Smooth muscle cell of the brain vasculature (primary cell): Measurements from ENCODE around the gene IZUMO1.
"Not testable (repeated sequence)": the region's sequence is repeated elsewhere in the genome, so short reads cannot be mapped to it uniquely, and the experiment has no call there.

Experiments
- DNase-seq: peaks from one replicate; pipeline ENCODE4 v3.0.0-alpha.2; 2012; ENCODE audit warnings: low read depth, low spot score

The IZUMO1 gene

DNA sequence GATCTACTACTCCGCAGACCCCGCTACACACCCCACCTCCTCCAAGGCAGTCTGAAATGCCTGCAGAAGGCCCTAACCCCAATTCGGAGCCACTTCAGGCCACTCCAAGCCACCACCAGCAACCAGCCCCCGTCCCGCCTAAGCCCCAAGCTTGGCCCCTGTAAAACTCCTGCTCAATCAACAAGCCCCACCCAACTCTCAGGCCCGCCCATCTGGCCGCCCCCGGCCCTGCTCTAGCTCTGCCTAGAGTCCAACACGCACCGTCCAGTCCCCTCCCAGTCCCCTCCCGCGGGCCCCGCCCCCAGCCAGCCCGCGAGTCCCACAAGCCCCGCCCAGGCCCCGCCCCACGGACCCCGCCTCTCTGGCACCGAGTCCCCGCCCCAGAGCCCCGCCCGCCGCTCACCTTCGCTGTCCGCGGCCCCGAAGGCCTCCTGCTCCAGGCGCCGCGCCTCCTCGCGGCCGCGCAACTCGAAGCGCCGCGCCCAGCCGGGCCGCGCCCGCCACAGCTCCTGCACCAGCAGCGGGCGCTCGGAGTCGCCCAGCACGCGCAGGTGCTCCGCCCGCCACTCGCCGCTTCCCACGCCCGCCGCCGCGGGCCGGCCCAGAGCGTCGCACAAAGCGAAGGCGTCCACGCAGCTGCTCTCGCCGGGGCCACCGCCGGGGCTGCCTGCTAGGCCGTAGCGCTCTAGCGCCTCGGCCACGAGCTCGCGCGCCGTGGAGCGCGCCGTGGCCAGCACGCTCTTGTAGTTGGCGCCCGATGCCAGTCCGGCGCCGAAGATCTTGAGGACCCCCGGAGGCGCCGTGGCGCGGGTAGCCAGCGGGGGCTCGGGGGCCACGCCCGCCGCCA, 7.9 kb downstream of the IZUMO1 start:
- peak; percentile 49 for DNase-seq

DNA sequence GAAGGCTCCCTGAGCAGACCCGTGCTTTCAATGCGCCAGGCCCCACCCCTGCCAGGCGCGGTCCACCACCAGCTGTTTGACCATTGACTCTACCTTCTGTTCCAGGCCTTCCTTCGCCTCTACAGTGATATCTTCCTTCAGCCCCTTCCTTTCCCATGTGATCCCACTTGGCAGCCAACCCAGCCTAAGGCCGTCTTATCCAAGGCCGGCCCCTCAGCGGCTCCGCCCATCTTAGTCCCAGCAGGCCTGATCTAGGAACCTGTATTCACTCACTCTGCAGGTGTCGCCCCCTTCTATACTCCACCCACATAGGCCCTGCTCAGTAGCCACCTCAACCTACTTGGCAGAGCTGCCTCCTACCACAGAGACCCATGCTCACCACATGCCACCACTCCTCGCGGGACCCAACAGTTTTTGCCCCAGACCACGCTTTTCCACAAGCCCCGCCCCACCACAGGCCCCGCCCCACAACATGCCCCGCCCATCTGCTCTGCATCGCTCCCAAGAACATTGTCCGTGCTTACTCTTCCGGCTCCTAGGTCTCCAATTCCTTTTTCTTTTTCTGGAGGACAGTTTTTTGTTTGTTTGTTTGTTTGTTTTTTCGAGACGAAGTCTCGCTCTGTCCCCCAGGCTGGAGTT, 9.2 kb downstream of the IZUMO1 start:
- no peak for DNase-seq

DNA sequence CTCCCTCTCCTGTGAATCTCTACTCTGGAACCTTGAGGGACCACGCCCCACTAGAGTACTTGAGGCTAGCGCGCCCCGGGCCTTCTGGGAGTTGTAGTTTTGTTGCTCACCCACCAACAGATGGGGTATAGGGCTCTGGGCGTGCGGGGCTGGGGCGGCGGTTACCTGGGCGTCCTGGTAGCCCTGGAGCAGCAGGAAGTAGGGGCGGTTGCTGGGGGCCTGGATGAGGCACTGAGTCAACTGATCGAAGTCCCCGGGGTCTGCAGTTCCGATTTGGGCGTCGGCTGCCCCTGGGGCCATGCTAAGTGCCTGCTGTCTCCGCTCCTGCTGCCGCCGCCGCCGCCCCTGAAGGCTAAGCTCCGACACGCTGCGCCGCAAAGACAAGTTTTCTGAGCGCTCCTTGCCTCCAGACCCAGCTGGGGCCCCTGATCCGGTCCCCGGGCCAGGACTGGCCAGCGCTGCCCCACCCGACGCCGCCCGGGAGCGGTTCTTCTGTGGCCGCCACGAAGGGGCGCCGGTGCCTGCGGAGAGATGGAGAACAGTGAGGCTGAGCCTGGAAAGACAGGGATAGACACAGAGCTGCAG, 11.6 kb downstream of the IZUMO1 start:
- no peak for DNase-seq

DNA sequence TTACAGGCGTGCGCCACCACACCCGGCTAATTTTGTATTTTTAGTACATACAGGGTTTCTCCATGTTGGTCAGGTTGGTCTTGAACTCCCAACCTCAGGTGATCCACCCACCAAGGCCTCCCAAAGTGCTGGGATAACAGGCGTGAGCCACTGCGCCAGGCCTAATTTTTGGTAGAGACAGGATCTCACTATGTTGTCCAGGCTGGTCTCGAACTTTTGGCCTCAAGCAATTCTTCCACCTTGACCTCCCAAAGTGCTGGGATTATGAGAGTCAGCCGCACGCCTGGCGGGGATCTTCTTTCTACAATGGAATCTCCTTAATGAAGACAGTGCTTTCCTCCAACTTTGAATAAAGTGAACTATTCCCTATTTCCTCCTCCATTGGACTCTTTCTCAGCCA, 12.1 kb downstream of the IZUMO1 start:
- no peak for DNase-seq

DNA sequence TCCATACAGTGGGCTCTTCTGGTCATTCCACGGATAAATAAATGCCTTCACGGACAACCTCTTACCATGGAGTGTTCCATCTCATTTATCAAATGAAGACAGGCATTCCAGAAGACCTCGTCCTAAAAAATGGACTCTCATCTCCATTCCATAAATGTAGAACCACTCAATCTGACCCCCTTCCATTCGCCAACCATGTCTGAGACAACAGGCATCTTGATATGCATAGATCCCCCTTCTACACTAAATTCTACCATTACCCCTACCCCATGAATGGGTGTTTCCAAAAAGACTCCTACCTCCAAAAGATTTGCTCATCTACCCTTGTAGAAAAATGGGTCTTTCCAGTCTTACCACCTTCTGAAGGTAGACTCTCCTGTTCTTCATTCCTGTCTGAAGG, 15.3 kb downstream of the IZUMO1 start:
- DNase-seq, result no peak

DNA sequence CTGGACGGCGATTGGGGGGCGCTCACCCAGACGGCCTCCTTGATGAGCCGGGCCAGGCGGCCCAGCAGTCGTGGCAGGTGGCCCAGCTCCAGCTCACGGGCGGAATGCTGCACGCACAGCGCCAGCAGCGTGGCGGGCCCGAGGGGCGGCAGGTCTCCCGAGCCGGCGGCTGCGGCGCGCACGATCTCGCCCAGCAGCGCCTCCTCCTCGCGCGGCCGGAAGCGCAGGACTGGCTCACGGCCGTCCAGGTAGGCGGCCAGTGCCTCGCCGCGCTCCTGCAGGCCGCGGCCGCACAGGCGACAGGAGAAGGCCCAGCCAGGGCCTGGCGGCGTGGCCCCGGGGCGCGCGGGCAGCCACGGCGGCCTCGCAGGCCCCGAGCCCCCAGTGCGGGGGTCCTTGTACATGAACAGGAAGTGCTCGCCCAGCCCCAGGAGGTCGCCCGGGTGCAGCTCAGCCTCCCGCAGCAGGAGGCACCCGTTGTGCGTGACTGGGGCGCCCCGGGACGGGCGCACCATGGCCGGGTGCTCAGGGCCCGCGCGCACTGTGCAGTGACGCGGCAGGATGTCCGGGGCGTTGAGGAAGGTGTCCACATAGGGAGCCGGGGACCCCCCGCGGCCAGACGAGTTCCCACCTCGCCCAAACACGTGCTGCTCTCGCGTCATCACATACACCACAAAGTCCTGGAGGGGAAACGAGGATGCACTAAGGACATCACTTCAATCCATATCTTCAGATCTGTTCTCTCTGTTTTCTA, 17.6 kb downstream of the IZUMO1 start:
- no peak for DNase-seq

DNA sequence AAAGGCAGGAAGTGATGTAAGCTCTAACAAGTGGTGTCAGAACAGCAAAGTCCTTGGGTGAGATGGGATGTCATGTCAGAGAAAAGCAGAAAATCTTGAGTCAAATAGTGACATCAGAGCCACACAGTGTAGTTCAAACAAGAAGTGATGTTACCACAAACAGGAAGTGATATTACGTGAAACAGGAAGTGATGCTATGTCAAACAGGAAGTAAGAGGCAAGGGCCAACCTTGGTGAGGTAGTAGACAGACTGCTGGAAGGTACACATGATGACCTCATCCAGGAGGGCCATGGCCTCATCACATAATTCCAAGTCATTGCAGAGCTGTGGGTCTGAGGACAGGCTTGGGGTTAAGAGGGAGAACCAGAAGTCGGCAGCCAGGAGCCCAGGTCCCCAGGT, 20.2 kb downstream of the IZUMO1 start:
- no peak for DNase-seq

DNA sequence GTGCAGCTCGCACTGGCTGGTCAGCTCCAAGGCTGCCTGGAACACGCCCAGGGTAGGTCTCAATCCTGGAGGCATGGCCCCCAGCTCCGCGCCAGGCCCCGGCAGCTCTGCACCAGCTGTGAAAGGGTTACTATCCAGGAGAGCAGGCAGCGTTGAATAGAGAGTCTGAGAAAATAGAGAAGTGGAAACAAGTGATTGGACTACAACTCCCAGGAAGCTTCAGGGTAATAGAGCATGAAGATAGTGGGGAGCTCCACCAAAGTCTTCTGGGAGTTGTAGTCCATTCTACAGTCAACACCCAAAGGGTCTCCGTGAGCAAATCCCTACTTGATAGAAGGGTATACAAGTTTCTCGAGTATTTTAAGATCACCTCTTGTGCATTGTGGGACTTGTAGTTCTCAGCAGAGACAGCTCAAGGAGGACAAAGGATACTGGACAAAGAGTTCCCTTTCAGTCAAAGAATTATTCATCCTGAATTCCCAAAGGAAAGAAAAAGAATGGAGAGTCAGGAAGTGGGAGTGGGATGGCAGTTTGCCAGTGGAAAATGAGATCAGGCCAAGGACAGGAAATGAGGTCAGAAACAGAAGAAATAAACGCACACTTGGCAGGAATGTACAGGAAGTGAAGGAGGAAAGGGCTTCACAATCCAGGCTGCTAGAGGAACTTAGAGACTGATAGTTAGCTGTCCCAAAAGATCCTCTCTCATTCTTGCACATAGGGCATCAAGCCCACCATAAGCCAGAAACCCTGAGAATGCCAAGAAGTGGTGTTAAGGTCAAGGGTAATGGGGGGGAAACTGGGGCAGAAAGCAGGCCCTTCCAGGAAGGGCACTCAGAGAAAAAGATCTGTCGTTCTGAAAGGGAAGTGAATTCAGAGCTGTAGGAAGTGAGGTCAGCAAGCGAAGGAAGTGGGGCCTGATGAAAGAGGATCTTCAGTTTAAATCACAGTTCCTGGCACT, 21.6 kb downstream of the IZUMO1 start:
- peak; percentile 74 for DNase-seq

DNA sequence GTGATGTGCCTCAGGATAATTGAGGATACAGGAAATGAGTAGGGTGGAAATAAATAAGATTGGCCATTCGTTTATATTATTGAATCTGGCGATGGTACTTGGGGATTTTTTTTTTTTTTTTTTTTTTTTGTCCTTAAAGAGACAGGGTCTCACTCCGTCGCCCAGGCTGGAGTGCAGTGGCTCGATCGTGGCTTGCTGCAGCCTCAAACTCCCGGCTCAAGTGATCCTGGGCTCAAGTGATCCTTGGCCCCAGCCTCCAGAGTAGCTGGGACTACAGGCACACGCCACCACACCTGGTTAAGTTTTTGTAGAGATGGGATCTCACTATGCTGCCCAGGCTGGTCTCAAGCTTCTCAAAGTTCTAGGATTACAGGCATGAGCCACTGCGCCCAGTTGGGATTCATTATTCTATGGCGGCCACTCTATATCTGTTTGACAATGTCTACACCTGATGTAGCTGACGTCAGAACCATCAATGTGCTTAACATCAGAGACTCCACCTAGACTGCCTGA, 24.5 kb downstream of the IZUMO1 start:
- no peak for DNase-seq

DNA sequence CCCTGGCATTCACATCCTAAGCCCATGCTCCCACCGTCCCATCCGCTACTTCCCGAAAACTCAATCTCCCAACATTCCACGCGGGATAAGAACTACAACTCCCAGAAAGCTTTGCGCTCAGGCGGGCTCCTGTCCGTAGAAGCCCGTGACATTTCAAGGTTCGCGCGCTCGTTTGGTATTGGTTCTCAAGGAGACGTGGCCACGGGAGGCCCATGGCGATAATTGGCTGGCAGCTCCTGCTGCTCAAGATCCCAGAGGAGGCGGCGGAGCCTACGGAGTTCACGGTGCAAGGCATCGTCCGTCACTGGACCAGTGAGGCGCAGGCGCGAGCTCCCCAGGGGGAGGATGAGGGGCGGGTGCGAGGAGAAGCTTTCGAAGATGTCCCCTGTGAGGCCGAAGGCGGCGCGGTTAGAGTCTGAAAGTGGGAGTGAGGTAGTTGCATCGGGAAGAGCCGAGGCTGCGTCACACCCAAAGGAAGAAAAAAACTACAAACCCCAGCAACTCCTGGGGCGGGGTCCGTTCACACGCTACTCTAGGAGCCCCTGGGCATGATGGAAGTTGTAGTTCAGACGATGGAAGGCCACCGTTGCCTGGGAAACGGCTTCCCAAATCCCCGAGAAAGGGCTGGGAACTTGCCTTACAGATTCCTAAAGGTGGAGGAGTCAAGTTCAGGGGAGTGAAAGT, 26.0 kb downstream of the IZUMO1 start:
- DNase-seq, result peak; percentile 99

DNA sequence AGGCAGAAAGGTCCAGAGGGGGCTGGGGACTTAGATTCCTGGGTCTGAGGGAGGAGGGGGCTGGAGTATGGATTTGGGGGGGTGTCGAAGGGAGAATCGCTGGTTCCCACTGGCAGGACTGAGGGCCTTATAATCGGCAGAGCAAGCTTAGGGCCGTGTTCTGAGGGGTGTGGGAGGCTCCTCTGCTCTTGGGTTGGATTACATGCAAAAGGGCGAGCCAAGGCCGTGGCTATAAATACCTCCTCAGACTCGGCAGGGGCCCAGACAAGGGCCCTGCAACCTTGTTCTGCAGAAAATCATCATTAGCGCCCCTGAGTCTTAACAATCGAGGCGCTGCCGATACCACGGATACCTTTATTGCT, 26.5 kb downstream of the IZUMO1 start:
- DNase-seq, result no peak

DNA sequence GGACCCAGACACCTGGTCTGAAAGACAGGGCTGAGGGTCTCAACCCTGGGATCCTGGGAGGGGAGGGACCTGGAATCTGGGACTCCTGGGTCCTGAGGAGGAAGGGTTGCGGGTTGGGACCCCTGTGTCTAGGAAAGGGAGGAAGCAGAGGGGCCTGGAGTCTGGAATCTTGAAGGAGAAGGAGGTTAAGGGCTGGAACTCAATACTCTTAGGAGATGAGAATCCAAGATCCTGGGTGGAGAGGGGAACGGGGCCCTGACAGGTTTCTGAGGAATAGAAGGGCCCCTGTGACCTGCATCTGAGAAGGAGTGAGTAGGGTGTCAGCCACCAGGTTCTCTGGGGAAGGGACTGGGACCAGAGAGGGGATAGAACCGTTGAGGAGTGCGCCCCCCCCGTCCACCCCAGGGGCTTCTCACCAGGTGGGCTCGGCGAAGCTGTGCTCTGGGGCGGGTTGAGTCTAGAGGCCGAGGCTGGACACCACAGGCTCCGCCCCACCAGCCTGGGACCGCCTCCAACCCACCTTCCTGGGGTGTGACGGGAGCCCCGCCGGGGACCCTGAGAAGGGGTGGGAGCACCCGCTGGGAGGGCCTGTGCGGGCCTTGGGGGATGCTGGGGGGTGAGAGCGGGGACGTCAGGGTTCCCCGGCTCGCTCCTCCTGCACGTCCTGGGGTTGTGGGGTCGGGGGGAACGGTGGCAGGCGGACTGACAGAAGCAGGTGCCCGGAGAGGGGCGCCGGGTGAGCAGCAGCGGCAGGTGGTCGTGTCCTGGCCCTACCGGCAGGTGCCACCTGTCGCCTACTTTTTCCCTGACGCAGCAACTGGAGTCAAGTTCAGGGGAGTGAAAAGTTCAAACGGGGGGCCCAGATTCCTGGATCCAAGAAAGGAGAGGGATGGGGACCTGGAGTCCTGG, 27.2 kb downstream of the IZUMO1 start, which contains the start of gene MAMSTR:
Gene MAMSTR, minus strand, starts transcription at position 463 of the 909 bp plus-strand sequence. CDS start 694 bp downstream, outside the sequence.
- DNase-seq, result no peak

DNA sequence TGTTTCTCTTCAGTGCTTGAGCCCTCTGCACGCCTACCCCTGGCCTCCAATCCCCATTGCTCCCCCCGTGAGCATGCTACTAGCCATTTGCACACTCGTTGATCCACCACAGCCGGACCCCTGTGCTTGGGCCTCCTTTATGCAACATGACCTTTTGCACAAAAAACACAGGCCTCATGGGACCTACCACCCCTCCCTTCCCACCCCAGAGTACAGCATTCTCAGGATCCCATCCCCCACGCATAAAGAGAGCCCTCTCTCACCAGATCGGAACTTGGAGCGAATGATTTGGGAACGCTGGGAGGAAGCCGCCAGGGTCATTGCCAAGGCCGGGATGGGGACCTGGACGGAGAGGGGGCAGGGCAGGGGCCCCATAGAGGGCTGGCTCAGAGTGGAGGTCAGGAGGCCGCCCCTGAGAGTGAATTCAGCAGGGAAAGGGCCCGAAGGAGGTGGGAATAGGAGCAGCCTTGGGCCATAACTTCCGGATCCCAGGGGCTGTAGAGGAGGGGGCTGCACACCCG, 27.9 kb downstream of the IZUMO1 start:
- no peak for DNase-seq

DNA sequence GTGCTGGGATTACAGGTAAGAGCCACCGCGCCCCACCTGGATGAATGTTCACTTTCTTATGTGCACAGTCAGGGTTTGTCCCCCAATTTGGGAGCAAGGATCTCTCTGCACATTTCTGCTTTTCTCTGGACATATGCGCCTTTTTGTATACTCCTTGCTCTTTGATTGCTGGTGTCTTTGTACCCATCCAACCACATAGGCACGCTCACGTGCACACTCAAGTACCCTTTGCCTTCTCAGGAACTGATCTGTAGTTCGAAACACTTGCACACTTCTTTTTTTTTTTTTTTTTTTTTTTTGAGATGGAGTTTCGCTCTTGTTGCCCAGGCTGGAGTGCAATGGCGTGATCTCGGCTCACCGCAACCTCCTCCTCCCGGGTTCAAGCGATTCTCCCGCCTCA, 28.6 kb downstream of the IZUMO1 start:
- DNase-seq, result not testable (repeated sequence)

DNA sequence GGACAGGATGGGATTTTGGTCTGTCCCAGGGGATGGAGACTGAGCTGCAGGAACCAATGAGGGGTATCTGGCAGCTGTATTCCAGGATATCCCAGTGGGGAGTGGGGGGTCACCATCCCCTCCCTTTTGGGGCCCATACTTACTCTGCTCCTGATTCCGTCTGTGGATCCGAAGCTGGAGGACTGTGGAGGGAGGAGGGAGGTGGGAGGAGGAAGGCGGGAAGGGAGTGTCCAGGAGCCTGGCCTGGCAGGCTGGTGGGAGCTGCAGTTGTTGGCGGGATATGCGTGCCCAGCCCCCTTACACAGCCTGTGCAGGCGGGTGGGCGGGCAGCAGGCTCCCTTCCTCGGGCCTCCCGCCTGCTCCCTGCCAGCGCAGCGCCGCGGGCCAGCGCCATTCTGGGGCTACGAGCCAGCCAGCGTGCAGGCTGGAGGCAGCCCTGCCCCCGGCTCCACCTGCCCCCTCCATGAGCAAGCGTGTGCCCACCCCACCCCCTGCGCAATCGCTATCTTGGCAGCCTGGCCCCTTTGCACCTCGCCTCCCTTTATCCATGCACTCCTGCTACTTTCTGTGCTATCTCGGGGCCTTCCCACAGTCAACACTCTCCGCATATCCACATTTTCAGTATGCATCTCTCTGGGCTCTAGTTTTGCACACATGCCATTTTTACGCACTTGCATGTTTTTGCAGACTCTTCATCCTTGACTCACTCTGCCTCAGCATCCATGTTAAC, 30.0 kb downstream of the IZUMO1 start:
- no peak for DNase-seq

DNA sequence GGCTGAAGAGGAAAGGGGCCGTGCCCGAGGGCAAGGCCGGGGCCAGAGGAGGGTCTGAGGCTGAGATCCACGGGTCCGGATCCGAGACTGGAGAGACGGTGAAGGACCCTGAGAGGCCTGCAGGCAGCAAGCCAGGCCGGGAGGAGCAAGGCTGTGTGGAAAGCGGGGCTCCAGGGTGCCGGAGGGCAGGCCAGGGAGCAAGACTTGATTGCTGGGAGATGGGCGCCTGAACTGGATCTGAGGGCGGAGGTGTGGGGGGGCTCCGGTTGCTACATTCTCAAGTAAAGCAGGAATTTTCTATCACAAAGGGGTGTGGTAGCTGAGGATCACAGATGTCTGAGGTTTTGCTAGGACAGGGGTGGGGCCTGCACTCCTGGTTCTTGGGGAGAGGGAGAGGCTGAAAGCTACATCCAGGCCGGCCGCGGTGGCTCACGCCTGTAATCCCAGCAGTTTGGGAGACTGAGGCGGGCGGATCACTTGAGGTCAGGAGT, 31.0 kb downstream of the IZUMO1 start:
- DNase-seq, result no peak

DNA sequence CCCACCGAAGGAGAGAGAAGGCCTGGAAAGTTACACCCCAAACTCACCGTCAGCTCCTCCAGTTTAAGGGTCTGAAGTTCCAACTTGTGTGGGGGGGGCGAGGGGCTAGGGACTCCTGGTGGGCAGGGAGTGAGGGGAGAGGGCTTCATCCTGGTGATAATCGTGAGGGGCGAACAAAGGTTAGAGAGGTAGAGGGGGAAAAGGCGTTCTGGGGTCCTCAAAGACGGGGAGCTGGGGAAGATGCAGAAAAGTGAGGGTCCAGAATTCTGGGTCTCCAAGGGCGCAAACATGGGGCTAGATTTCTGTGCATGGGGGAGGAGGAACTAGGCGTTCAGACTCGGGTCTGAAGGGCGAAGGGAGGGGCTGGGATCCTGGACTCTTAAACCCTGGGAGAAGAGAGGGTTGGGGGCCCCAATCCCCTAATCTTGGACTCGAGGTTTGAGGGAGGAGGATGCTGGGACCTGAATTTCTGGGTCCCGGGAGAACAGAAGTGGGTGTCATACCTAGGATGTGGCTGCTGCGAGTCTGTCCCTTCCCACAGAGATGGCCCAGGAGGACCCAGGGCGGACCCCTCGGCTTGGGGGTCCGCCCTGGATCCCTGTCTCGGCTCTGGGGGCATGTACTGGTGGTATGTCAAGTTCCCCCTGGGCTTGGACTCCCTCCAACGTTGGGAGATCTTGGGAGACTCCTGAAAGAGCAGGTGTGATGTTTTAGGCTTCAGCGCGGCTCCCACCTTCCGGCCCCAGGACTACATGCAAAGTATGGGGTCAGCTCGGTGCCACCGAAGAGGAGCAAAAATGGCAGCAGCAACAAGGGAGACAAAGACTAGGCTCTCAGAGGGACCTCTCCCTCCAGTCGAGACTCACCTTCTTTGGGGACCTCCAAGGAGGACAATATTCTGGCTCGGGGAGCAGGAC, 31.7 kb downstream of the IZUMO1 start:
- no peak for DNase-seq
